Measurements from ENCODE around the gene A1CF.

The A1CF gene

DNA sequence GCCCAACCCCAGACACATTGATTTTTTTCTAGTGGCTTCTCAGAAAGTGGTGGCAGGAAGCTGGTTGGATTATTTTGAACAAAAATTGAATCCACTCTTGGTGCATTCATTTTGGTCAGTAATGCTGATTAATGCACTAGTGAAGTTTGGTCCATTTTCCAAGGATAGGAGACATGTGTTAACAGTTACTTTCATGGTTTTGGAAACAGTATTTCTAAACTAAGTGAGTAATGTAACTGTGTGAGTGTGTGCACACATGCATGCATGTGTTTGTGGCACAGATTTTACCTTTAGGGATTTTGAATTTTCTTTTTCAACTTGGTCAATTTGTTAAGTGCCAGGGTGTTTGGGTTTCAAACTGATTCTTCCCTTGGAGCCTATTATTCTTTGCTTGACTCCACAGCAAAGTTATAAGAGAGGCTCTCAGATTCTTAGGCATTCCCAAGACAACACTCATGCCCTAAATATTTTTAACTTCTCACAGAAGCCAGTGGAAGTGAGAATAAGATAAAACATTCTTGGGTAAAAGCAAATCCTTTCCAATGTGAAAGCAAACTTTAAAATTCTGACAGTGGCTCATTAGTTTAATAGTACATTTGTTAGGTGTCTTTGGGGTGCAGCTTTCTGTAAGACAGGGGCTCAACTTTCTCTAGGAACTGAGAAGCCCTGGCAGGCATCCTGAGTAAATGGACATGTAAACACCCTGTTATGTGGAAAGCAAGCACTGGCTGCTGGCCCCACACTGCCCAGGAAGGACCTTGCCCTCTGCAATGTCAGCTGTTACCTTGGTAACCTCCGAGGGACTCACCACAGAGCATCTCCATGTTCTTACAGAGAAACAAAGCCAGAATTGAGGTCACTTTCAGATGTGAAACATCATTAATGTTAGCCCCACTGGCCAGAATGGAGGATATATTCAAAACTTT lies 77.3 kb downstream of the A1CF start:
- TF ChIP-seq, protein P1, sequence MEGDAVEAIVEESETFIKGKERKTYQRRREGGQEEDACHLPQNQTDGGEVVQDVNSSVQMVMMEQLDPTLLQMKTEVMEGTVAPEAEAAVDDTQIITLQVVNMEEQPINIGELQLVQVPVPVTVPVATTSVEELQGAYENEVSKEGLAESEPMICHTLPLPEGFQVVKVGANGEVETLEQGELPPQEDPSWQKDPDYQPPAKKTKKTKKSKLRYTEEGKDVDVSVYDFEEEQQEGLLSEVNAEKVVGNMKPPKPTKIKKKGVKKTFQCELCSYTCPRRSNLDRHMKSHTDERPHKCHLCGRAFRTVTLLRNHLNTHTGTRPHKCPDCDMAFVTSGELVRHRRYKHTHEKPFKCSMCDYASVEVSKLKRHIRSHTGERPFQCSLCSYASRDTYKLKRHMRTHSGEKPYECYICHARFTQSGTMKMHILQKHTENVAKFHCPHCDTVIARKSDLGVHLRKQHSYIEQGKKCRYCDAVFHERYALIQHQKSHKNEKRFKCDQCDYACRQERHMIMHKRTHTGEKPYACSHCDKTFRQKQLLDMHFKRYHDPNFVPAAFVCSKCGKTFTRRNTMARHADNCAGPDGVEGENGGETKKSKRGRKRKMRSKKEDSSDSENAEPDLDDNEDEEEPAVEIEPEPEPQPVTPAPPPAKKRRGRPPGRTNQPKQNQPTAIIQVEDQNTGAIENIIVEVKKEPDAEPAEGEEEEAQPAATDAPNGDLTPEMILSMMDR (IDR thresholded peaks at IDR 0.05; ENCODE audit: low read depth, low read length), result no peak
- no peak overlapping the region for H3K4me3 ChIP-seq (ENCODE audit: low read depth, low read length)

DNA sequence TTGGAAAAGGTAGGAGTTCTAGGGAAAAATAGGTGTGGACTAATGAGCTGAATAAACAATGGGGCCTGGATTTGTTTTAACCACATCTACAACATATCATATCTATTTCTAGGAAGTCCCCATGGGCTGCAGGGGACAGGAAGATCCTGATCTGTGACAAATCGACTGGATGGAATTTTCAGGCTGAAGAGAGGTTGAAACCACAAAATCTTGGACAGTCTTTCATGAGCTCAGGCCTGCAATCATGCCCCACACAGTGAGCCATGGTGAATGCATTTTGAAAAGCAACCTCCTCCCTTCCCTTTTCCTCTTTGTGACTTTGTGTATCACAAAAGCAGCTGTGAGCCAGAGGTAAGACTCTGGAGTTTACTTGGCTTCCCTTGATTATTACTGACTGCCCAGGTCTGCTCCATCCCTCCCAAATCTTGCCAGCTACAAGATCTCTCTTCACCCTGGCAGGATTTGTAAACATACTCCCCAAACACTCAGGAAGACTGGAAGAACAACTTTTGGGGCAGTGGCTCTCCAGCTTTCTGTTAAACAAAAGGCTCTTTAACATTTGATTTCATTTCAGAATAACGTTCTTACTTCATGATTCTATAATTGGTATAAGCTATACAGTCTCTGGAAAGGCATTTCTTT lies 79.3 kb downstream of the A1CF start:
- TF ChIP-seq, protein P1 (IDR thresholded peaks at IDR 0.05; ENCODE audit: low read depth, low read length), result no peak
- no peak overlapping the region for H3K4me3 ChIP-seq (ENCODE audit: low read depth, low read length)

DNA sequence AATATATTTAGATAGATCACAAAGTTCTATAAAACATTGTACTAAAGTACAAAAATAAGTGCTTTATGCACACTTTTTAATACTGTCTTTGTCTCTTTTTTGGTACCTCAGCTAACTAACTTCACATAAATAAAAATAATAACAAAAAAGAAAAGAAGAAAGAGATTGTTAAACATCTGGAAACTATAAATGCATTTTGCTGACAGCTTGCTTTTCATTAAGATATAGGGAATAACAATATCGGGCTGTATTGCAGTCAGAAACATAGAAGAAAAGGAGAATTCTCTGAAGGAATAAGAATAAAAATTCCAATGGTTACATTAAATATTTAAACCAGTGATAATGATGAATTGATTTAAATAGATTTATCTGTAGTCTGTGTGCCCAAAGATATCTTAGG lies 85.8 kb downstream of the A1CF start:
- H3K4me3 ChIP-seq (ENCODE audit: low read depth, low read length), result no peak overlapping the region
- TF ChIP-seq, protein P1 (IDR thresholded peaks at IDR 0.05; ENCODE audit: low read depth, low read length), result no peak

DNA sequence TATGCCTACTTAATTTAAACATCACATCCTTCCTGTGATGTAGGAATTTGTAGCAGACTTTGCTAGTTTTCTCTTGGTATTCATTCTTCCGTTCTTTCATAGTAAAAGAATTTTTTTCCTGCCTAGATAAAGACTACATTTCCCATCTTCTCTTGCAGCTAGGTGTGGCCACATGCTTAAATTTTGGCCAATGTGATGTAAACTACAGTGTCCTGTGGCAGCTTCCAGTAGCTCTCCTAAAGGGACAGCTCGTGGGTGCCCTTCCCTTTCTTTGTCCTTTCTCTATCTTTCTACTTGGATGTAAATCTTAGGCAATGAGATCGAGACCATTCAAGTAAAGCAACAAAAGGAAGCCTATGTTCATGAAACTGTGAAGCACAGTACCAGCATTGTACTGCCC lies 87.1 kb downstream of the A1CF start:
- TF ChIP-seq, protein P1 (IDR thresholded peaks at IDR 0.05; ENCODE audit: low read depth, low read length), result no peak
- H3K4me3 ChIP-seq (ENCODE audit: low read depth, low read length), result no peak overlapping the region

DNA sequence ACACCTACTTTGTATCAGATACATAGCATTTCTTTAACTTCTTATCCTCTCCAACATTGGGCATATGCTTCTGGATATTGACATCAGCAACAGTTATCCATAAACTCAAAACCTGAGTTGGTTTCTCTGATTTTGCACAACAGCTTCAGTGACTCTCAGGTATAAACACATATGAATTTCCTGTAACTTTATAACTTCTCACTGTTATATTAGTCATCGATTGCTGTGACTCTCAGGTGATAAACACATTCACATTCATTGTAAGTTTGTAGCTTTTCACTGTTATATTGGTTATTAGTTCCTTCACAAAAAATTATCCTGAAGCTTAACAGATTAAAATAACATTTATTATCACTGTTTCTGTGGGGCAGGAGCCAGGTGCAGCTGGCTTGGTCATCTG lies 88.7 kb downstream of the A1CF start:
- TF ChIP-seq, protein P1 (IDR thresholded peaks at IDR 0.05; ENCODE audit: low read depth, low read length), result no peak
- no peak overlapping the region for H3K4me3 ChIP-seq (ENCODE audit: low read depth, low read length)

DNA sequence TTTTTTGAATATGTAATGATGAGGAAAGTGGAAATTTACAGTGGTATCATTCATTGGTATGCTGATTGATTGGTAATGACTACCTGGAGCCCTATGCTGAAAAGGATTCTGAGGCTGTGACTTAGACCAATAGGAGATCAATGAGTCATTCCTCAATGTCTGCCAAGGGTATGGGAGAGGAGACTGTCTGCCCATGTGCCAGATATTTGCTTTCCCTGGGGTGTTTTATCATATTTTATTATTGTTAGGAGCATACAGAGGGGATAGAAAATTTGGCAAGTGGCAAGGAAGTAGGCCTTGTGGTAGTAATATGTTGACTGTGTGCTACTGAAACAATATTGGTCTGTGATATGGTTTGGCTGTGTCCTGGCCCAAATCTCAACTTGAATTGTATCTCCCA lies 90.9 kb downstream of the A1CF start:
- TF ChIP-seq, protein P1 (IDR thresholded peaks at IDR 0.05; ENCODE audit: low read depth, low read length), result no peak
- no peak overlapping the region for H3K4me3 ChIP-seq (ENCODE audit: low read depth, low read length)

All from WI38 (cell line).